Fibroblast of skin of left biceps (primary cell): ENCODE results near the gene NYAP2.

Experiments used
- DNase-seq, 2 experiments: peaks; one replicate each; pipeline ENCODE4 v3.0.0-alpha.2; 2013; ENCODE audit warnings: low read depth in 2 of 2

Gene NYAP2

DNA sequence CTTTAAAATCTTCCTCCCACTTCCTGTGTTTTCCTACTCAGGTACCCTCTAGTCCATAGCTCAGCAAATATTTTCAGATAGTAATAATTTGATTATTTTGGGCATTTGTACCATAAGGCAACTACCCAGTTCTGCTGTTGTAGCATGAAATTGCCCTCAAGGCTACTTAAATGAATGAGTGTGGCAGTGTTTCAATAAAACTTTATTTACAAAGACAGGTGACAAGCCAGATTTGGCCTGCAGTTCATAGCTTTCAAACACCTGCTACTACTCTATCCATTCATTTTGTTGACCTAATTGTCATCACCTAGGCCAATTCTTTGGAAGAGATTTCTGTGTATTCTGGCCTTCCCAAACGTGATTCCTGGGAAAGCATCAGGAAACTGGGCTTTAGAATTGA is 28.9 kb downstream of the NYAP2 start:
- no peak for DNase-seq

GRCh38 chr2:225429717-225430116 is 30.2 kb downstream of the NYAP2 start:
- no peak for DNase-seq

DNA sequence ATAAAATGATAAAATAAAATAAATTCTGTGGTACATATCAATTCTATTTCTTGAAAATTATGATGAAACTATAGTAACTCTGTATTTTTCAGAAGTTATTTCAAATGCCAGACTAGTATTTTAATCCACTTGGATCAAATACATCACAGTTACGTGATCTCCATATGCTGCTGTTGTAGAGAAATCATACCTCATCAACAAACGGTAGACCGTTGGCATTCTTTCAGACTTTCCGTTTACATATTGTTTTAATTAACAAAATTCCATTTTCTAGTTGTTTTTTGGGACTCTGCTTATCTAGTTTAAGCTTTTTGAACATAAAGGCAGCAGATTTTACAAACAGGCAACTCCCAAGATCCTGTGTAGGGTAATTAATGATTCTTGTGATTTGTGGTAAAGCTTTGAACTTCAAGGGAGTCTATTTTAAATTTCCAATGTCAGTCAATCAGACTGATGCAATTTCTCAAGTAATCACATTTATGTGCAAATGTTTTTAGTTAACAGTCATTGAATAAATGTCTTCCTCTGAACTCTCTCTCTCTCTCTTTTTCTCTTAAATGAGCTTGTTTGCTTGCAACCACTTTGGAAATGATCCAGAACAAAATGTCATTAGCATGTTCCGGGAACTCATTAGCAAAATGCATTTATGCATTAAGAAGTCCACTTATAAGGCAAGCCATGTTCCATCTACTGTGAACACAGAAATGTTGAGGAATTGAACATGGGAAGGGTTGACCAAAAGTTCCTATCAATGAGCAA is 31.8 kb downstream of the NYAP2 start:
- DNase-seq, result no peak

DNA sequence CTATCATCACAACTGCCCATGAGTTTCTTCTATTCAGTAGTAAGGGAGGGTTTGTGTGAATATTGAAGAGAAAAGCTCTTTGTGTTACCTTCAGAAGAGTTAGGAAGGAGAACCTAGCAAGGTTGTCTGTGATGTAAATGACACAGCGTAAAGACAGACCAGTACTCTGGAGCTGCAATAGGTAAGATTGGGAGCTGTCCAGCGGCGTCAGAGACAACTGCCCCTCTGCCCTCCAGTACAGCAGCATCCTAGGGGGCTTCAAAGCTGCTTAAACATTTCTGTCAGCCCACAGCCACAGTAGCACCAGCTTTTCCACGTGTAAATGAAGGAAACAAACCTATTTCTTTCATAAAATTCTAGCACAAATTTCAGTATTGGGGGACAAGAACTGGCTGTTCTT is 34.5 kb downstream of the NYAP2 start:
- no peak for DNase-seq

- no peak for DNase-seq
These were observed 37.8 kb downstream of the NYAP2 start for GRCh38 chr2:225437319-225437718.

DNA sequence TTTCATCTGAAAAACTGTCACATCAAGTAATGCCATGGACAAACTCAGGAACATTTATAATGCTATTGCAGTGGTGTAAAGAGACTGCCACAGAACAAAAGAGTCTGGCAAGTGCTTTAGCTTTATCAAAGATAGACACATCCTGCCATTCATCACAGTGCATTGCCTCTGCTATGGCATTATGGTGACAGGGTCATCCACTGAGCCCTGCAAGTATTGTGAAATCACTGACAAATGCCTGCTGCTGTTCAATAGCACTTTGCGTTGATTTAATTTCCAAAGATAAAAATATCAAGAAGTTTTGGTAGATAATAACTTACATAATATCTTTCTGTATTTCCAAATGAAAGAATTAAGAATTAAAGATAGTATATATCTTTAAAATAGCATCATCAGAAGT is 38.7 kb downstream of the NYAP2 start:
- no peak for DNase-seq

GRCh38 chr2:225452677-225453076 is 53.2 kb downstream of the NYAP2 start:
- no peak for DNase-seq

DNA sequence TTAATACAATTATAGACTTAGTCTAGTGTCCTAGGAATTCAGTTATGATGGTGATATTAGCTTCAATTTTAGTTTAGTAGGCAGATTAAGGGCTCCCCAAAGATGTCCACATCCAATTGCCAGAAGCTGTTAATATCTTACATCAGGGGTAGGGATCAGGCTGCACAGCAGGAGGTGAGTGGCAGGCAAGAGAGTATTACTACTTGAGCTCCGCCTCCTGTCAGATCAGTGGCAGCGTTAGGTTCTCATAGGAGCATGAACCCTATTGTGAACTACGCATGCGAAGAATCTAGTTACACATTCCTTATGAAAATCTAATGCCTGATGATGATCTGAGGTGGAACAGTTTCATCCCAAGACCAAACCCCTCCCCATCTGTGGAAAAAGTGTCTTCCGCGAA is 54.9 kb downstream of the NYAP2 start:
- no peak for DNase-seq

DNA sequence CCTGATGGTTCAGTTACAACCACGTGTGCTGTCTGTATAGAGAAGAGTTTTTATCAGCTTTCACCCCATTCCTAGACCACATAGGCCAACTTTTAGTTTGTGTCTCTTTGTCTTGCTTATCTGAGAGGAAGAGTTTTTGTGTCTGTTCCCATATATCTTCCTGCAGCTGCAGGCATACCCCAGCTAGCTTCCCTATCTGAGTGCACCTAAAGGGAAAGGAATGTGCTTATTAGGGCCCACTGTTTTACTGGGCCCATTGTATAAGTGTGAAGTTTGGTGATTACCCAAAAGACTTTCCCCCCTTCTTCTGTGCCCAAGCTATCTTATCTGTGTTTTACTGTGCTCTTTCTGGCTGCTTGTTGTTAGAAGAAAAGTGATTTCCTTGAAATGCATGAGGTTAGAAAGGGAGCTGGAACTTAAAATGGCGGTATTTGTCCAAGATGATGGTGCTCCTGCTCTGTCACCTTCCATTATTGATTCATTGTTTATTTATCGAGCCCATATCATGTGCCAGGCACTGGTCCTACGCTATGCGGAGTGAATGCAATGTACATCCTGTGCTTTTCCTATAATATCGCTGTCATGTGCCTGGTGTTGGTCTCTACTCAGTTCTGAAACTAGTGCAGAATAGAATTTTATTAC is 57.2 kb downstream of the NYAP2 start:
- DNase-seq, result no peak

DNA sequence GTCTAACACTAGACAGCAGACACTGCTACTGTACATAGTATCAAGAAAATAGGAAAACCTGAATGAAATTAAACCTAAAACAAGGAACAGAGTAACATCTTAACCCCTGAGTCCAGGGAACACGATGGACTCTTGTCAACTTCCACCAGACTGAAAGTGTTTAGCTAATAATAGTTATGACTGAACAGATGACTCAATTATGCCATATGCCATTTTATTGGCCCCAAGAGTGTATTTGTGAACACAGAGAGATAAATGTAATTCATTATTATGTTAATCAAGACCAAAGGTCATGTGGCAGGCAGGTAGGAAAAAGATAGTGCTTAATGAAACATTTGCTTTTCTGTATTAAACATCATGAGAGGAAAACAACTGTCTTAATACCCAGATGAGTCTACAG is 58.0 kb downstream of the NYAP2 start:
- DNase-seq, result no peak

GRCh38 chr2:225458431-225459117 is 59.1 kb downstream of the NYAP2 start:
- DNase-seq, result no peak

- DNase-seq, result no peak
These were observed 62.9 kb downstream of the NYAP2 start for GRCh38 chr2:225462417-225462816.

DNA sequence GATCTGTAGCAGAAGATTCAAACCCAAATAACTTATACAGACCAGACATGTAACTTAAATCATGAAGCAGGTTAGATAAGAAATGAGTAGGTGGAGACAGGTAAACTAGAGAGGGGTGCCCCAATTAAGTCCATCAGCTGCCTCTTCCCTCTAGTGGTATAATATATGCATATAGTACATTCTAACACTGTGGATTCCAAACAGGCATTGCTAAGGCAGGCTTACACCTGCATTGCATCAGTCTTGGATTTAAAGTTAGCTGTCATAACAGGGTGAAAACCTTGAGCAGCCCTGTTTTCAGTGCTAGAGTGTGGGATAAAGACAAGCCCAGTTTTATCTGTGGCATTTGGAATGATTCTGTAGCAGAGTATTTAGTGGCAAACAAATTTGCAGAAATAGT is 63.4 kb downstream of the NYAP2 start:
- no peak for DNase-seq

DNA sequence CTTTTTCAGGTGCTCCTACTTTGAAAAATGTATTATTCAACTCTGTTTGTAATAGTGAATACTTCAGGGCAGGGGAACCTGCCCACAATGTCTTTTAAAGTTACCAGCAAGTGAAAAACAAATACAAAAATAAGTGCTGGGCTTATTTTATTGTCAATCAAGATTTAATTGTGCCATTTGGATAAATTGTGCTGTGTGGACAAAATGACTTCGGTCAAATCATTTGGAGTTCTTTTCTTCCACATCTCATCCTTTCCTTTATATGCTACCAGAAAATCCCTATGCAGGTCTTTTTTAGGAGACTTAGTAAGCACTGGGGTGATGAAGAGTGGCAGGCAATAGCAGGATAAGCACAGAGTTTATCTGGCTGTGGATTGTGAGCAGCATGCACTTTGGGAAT is 63.9 kb downstream of the NYAP2 start:
- no peak for DNase-seq

DNA sequence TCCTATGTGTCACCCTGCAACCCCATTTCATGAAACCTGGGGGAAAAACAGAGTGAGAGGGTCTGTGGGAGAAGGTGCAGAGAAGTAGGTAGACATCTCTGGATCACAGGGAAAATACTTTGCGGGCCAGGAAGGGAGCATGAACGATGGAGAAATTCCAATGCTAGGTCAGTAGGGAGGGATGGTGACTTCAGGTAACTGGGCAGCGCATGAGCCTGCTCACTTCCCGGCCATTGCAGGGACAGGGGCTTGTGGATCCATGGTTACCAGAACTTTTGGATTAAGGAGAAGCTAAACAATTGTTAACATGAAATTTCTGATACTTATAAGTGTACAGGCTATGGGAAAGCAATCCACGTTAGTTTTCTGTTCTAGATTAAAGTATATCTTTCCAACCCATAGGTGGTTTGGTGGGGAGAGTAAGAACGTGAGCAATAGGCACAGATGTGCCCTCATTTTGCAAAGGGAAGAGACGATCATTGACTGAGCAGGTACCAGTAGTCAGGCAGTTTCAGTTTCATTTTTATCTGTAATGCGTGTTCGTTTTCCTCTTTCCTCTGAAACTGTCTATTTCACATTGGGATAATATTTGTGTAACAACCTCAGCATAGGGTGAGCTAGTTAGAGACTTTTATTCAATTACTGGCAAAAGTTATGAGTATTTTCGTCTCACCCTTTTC is 65.0 kb downstream of the NYAP2 start:
- no peak for DNase-seq

- DNase-seq, result no peak
These were observed 66.3 kb downstream of the NYAP2 start for GRCh38 chr2:225465827-225466226.

GRCh38 chr2:225466891-225467604 is 67.5 kb downstream of the NYAP2 start:
- DNase-seq, result no peak

- no peak for DNase-seq
These were observed 68.6 kb downstream of the NYAP2 start for GRCh38 chr2:225468131-225468530.

- no peak for DNase-seq
These were observed 71.5 kb downstream of the NYAP2 start for GRCh38 chr2:225471039-225471438.

DNA sequence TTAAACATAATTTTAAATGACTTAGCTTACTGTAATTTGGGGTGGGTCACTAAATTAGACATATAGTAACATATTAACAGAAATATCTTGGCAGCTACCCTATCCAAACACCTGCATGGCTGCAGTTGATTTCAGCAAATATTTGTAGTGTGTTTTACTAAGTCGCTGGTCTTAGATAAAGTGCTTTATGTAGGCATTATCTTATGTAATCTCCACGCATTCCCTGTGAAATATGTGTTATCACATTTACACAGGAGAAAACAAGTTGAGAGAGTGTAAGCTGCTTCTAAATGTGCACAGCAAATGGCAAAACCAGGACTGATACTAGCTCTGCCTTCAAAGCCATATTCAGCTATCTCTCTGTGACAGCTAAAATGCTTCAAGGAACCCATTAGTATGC is 72.0 kb downstream of the NYAP2 start:
- DNase-seq, result no peak

GRCh38 chr2:225472161-225472560 is 72.7 kb downstream of the NYAP2 start:
- DNase-seq, result no peak

- no peak for DNase-seq
These were observed 79.9 kb downstream of the NYAP2 start for GRCh38 chr2:225479386-225479785.
